Fibroblast of peridontal ligament (primary cell): Measurements from ENCODE around the gene RPL41.
"Not testable (repeated sequence)": the region's sequence is repeated elsewhere in the genome, so short reads cannot be mapped to it uniquely, and the experiment has no call there.

Experiments
- DNase-seq: peaks from one replicate; pipeline ENCODE4 v3.0.0-alpha.2; 2010; ENCODE audit errors: extremely low read depth

RPL41 gene

GRCh38 chr12:56116267-56117081 is at the start of gene RPL41:
TSS of gene RPL41 (plus strand) at chr12:56116633.
- DNase-seq: peak; percentile 95

- DNase-seq: peak; percentile 26
Measured at GRCh38 chr12:56071648-56072047, 44.8 kb upstream of the RPL41 start.

GRCh38 chr12:56074396-56074795 is 42.0 kb upstream of the RPL41 start:
- DNase-seq: no peak

GRCh38 chr12:56077966-56078365 is 38.5 kb upstream of the RPL41 start:
- DNase-seq: not testable (repeated sequence)

- no peak for DNase-seq
Measured at GRCh38 chr12:56078427-56078826, 38.0 kb upstream of the RPL41 start.

- DNase-seq: peak; percentile 80
Measured at GRCh38 chr12:56078931-56079722, 37.3 kb upstream of the RPL41 start.

- peak; percentile 65 for DNase-seq
Measured at GRCh38 chr12:56079723-56080555, 36.5 kb upstream of the RPL41 start, which contains the start of gene ERBB3. TSS of gene ERBB3 (plus strand) at chr12:56080165. CDS start at chr12:56080301, 136 bp downstream.

GRCh38 chr12:56080556-56081138 is 35.8 kb upstream of the RPL41 start:
- no peak for DNase-seq

GRCh38 chr12:56081393-56082347 is 34.8 kb upstream of the RPL41 start:
- DNase-seq: no peak

GRCh38 chr12:56082382-56082781 is 34.1 kb upstream of the RPL41 start:
- no peak for DNase-seq

- DNase-seq: no peak
Measured at GRCh38 chr12:56082967-56083366, 33.5 kb upstream of the RPL41 start.

- no peak for DNase-seq
Measured at GRCh38 chr12:56084958-56085543, 31.4 kb upstream of the RPL41 start.

- no peak for DNase-seq
Measured at GRCh38 chr12:56086096-56086495, 30.3 kb upstream of the RPL41 start.

- no peak for DNase-seq
Measured at GRCh38 chr12:56086608-56087007, 29.8 kb upstream of the RPL41 start.

- no peak for DNase-seq
Measured at GRCh38 chr12:56087220-56087619, 29.2 kb upstream of the RPL41 start.

GRCh38 chr12:56097738-56098137 is 18.7 kb upstream of the RPL41 start:
- no peak for DNase-seq

GRCh38 chr12:56098592-56098991 is 17.8 kb upstream of the RPL41 start:
- no peak for DNase-seq

GRCh38 chr12:56099787-56100186 is 16.6 kb upstream of the RPL41 start:
- DNase-seq: no peak

- DNase-seq: no peak
Measured at GRCh38 chr12:56101045-56101444, 15.4 kb upstream of the RPL41 start.

GRCh38 chr12:56102683-56103065 is 13.8 kb upstream of the RPL41 start:
- no peak for DNase-seq
